ENCODE data around the gene CEACAM20.
"Not testable (repeated sequence)": the region's sequence is repeated elsewhere in the genome, so short reads cannot be mapped to it uniquely, and the experiment has no call there.

The CEACAM20 gene

GRCh38 chr19:44544031-44544430 lies 14.6 kb upstream of the CEACAM20 start:
- no peak for DNase-seq

- no peak for DNase-seq
These were observed 13.2 kb upstream of the CEACAM20 start for GRCh38 chr19:44542671-44543070.

DNA sequence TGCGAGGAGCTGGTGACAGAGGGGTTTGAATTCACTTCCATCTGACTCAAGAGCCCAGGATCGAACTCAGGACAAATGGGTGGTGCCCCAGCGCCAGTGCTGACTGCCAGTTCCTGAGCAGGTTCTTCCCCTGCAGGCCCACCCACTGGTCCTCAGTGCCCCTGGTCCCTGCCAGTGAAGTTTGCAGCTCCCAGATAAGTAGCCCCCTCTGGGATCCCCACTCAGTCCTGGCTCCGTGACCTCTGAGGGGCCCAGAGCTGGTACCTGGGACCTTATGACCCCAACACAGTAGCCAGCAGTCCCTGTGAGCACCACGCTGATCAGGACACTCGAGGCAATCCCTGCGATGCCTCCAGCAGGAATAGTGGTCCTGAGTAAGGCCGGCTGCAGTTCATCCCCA lies 11.3 kb upstream of the CEACAM20 start:
- no peak for DNase-seq

- DNase-seq = no peak
These were observed 10.5 kb upstream of the CEACAM20 start for GRCh38 chr19:44539991-44540390.

DNA sequence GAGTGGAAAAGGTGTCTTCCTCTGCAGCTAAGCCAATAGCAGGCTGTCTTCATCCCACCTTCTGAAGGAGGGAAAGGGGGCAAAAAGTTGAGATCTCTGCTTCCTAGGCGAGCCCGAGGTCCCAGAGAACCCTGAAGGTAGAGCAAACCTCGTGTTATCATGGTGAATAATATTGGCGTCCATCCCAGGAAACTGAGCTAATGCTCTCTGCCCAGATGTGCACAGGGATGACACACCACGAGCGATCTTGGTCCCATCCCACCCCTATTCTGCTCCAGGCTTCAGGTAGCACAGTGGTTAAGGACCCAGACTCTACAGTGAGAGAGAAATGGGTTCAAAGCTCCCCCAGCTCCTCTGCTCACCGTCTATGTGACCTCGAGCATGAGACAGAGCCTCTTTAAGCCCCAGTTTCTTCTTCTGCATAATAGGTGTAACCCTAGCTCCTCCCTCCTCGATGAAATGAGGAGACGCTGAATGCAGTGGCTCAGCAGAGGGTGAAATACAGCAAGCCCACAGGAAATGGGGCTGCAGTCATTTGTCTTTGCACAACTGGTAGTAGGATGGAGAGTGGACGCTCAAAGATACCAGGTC lies 9.9 kb upstream of the CEACAM20 start:
- no peak for DNase-seq

GRCh38 chr19:44535361-44535760 lies 5.9 kb upstream of the CEACAM20 start:
- not testable (repeated sequence) for DNase-seq

- no peak for DNase-seq
These were observed 3.3 kb upstream of the CEACAM20 start for GRCh38 chr19:44532819-44533218.

DNA sequence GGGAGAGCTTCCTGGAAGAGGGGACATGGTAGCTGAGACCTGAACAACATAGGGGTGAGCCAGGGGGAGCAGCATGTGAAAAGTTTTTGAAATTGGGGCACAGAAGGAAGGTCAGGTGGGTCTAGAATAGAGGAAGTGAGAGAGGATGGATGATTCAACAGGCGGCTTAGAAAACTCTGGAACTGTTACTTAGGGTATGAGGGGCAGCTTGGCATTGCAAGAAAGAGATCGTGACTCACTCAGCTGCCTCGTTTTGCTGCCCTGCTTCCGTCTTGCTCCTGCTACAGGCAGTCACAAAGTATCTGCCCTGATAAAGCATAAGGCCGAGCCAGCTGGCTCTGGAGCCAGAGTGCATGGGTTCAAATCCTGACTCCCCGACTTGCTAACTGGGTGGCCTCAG lies 1.3 kb upstream of the CEACAM20 start:
- no peak for DNase-seq

DNA sequence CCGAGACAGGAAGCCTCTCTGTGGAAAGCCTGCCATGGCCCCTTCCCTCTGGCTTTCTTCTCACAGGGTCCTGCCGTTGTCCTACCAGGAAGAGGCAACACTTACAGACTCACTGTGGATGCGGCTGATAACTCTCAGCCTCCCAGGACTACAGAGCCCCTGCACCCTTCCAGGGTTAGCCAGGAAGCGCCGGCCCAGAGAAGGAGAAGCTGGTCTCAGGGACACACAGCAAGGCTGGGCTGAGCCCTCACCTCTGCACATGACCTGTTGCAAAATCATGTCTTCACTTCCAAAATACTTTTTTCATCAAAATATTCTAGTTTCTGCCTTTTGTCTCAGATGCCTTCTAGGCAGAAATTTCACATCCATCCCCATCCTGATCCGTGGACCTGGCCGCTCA lies 1.9 kb downstream of the CEACAM20 start:
- no peak for DNase-seq

DNA sequence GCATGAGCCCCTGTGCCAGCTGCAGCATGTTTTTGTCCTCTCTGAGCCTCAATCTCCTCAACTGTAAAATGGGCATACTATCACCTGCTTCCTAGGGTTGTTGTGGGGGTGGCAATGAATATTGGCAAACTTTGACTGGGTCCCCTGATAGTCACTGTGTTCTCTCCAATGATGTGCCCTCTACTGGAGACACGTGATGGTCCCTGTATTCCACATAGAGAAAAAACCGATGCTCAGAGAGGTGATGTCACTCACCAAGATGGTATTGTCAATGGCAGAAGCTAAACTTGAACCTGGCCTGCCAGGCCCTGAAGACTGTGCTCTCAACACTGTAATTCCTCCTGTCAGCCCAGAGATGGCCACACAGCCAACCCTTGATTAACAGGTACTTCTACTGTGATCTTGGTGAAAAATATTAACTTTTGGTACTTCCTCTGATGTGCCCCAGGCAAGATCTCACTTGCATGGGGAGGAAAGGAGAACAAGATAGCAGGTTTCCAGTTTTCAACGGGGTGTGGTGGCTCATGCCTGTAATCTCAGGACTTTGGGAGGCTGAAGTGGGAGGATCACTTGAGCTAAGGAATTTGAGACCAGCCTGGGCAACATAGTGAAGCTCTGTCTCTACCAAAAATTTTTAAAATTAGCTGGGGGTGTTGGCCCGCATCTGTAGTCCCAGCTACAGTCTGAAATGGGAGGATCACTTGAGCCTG lies 3.6 kb downstream of the CEACAM20 start:
- no peak for DNase-seq

DNA sequence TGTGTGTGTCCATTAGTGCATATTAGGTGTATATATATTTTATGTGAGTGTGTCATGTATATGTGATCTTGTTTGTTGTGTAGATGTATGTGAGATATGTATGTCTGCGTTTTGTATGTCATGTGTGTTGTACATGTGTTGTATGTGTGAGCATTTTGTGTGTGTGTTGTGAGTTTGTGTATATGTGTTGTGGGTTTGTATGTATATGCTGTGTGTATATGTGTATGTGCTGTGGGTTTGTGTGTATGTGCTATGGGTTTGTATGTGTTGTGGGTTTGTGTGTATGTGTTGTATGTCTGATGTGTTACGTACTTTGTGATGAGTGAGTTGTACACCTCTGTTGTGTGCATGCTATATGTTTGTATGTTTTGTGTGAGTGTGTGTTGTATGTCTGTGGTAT lies 8.1 kb downstream of the CEACAM20 start:
- DNase-seq = no peak

DNA sequence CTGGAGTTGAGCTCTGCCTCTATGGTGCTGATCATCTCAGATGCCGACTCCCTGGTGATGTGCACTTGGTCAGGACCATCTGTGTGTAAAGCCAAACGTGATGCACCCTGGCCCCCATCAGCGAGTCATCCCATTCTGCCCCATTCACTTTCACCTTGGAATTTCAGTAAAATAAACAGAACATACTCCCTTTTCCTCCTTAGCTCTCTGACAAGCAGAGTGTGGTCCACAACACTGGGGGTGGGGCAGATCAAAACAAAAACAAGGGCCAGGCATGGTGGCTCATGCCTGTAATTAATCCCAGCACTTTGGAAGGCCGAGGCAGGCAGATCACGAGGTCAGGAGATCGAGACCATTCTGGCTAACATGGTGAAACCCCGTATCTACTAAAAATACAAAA lies 12.3 kb downstream of the CEACAM20 start:
- DNase-seq = no peak

GRCh38 chr19:44515907-44516306 lies 13.6 kb downstream of the CEACAM20 start:
- no peak for DNase-seq

- no peak for DNase-seq
These were observed 14.4 kb downstream of the CEACAM20 start for GRCh38 chr19:44515031-44515430.

GRCh38 chr19:44512326-44513298 lies 16.9 kb downstream of the CEACAM20 start:
- no peak for DNase-seq

- DNase-seq = no peak
These were observed 20.0 kb downstream of the CEACAM20 start for GRCh38 chr19:44509478-44509877.

- peak; percentile 86 to 96 (median 90) for DNase-seq
These were observed 29.2 kb downstream of the CEACAM20 start, which contains the start of gene ZNF180 for GRCh38 chr19:44499962-44500949. Gene ZNF180, minus strand, starts transcription at chr19:44500522. Its CDS starts 3,188 bp downstream, at chr19:44497334.

GRCh38 chr19:44499559-44499958 lies 29.9 kb downstream of the CEACAM20 start:
- DNase-seq = no peak

DNA sequence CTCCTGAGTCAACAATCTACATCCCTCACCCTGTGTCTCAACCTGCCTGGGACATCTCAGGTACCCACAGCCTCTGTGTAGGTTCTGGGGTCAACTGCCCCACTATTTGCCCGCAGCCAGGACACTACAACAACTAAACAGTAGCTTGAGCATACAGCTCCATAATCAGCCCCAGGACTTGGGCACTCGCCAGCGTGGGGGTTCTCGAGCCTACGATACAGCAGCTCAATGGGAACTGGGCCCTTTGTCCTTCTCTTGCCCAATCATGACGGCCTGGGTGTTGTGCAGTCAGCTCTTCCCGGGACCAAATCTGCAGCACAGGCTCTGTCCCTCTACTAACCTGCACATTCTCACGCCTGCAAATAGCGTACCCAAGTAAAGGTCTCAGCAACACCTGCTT lies 30.5 kb downstream of the CEACAM20 start:
- DNase-seq = no peak

GRCh38 chr19:44496711-44497110 lies 32.8 kb downstream of the CEACAM20 start:
- no peak for DNase-seq

GRCh38 chr19:44476559-44477408 lies 52.7 kb downstream of the CEACAM20 start:
- DNase-seq = peak in 1 of 5 donors; percentile 8

Data from T-helper 1 cell (primary cell).